ENCODE measurements around the gene SREK1. TPM values are rescaled to one million over a fixed set of nuclear protein-coding genes. Genes with fewer than 3 reads are reported as not detected.

SREK1 gene
- total and polyA plus RNA-seq, 9 of the 15 experiments (the other 6 are each of a cell fraction or from before 2014, with no cell fraction given) = 40.8 to 128 (median 81.9) TPM

DNA sequence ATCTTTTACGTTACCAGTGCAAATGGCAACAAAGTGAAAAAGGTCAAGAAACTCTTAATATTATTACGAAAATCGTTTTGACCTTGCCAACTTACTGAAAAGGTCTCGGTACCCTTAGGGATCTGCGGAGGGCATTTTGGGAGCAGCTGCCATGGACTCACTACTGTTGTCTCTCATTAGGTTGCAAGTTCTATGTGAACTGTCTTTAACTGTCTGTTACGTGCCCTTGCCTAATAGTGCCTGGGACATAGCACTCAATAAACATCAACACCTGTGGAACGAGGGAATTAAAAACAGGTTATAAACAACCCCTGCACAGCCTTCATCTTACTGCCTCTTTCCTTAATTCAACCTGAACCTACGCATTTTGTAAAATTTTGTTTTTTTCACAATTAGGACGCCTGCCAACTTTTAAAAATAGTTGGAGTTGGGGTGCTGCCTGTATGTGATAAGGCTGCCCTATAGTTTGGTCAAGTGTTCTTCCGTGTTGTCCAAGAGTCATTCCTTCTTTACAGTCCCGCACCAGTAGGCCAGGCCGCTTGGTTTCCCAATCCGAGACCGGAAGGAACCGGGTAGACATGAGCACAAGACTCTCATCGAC, 527 bp upstream of the SREK1 start (continued):
- TF ChIP-seq ZBTB40 (IDR thresholded peaks at IDR 0.05) (peak; percentile 81), ZBTB40 (CRISPR knock-in tag; IDR thresholded peaks at IDR 0.05) (no peak), POLR2H (tag; IDR thresholded peaks at IDR 0.05; ENCODE audit: low read depth) (0 out of 2 replicates have a peak, but pooled peaks have one; percentile 85), HINFP (tag; conservative IDR thresholded peaks at IDR 0.05; ENCODE audit: low read depth) (0 out of 2 replicates have a peak, but pooled peaks have one; percentile 22)
